ENCODE measurements around the gene RYR2. TPM values are rescaled to one million over a fixed set of nuclear protein-coding genes. Genes with fewer than 3 reads are reported as not detected.

RYR2 gene
- total and polyA plus RNA-seq, 2 of the 8 experiments (the other 6 are each of a cell fraction or from before 2014, with no cell fraction given): 1.3 to 4.4 TPM

DNA sequence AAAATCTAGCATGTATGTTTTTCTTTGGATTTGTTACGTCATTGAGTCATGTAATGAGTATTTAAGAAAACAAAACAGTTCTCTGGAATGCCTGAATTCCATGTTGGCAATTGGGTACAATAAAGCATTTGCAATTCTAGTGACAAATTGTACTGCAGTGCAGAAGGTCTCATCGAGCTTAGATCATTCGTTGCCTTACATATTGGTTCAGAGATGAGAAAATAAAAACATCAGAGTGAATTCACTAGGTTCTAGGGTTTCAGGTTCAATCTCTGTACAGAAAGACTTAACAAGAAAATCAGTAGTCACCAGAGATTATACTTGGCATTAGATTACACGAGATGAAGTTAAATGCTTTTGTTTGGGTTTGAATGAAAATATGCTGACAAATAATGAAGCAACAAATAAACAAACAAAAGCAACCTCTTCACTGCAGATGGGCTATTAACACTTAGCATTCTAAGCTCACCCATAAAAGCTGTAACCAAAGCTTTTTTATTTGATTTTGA lies 124.7 kb downstream of the RYR2 start (continued):
- TF ChIP-seq SRF (IDR thresholded peaks at IDR 0.05; ENCODE audit: low read depth, low read length): no peak
- TF ChIP-seq, protein P1, sequence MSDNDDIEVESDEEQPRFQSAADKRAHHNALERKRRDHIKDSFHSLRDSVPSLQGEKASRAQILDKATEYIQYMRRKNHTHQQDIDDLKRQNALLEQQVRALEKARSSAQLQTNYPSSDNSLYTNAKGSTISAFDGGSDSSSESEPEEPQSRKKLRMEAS (IDR thresholded peaks at IDR 0.05): no peak
- TF ChIP-seq JUND (IDR thresholded peaks at IDR 0.05; ENCODE audit: low read length): no peak
- no peak for TF ChIP-seq PHF8 (conservative IDR thresholded peaks at IDR 0.05; ENCODE audit: low read depth, low read length)
- no peak for TF ChIP-seq KDM5A (IDR thresholded peaks at IDR 0.05; ENCODE audit: low read length)
- no peak for TF ChIP-seq SP1 (IDR thresholded peaks at IDR 0.05; ENCODE audit: low read depth, low read length)
